Stimulated activated CD8-positive, alpha-beta memory T cell treated with anti-CD3 and anti-CD28 coated beads, Interleukin-15, amount 100 ng/mL, for 1 hour (primary cell): ENCODE data around the gene RHOXF1.
"Not testable (repeated sequence)": the region's sequence is repeated elsewhere in the genome, so short reads cannot be mapped to it uniquely, and the experiment has no call there.

Experiments
- DNase-seq: peaks from one replicate; pipeline ENCODE4 v3.0.0-alpha.2; 2020; ENCODE audit warnings: low read depth

Gene RHOXF1

GRCh38 chrX:120085553-120086185 lies 30.0 kb downstream of the RHOXF1 start:
- DNase-seq = not testable (repeated sequence)

GRCh38 chrX:120077590-120077989 lies 38.1 kb downstream of the RHOXF1 start, which contains the start of gene RHOXF2B:
Gene RHOXF2B, minus strand, starts transcription at chrX:120077690. Its CDS starts 138 bp downstream, at chrX:120077552.
- DNase-seq = not testable (repeated sequence)

GRCh38 chrX:120066169-120066568 lies 49.5 kb downstream of the RHOXF1 start:
- DNase-seq = not testable (repeated sequence)
